Heart right ventricle (tissue), 16 donors: Measurements from ENCODE around the gene DMRT1. TPM values are rescaled to one million over a fixed set of nuclear protein-coding genes. Genes with fewer than 3 reads are reported as not detected.

Source experiments
- ATAC-seq, 8 donors: fragments of 200-7000 bp; cut with Tn5 transposase; one replicate each; pipeline ENCODE4 v1.9.1; 2020; ENCODE audit warnings: mild to moderate bottlenecking in 8 of 8, moderate library complexity in 8 of 8, moderate number of reproducible peaks in 1 of 8
- DNase-seq, 2 donors: peaks; one replicate each; pipeline ENCODE4 v3.0.0-alpha.2; 2020
- H3K27ac ChIP-seq, 10 donors: fragments of 200-600 bp; sonication (generic) in 2 of 10; one replicate each; pipeline versions ENCODE4 v1.5.0 to v1.8.0; 2020 to 2022; ENCODE audit warnings: mild to moderate bottlenecking in 3 of 10
- H3K27me3 ChIP-seq, 7 donors: fragments of 200-600 bp; one replicate each; pipeline ENCODE4 v1.8.0; 2021 to 2022; ENCODE audit warnings: mild to moderate bottlenecking in 2 of 7
- H3K36me3 ChIP-seq, 9 donors: fragments of 200-600 bp; sonication (generic) in 1 of 9; one replicate each; pipeline versions ENCODE4 v1.5.0 to v1.8.0; 2020 to 2022; ENCODE audit warnings: mild to moderate bottlenecking in 2 of 9
- H3K4me1 ChIP-seq, 9 donors: fragments of 200-600 bp; sonication (generic) in 1 of 9; one replicate each; pipeline versions ENCODE4 v1.5.0 to v1.8.0; 2020 to 2022; ENCODE audit warnings: mild to moderate bottlenecking in 4 of 9
- H3K4me3 ChIP-seq, 10 donors: fragments of 200-600 bp; sonication (generic) in 2 of 10; one replicate each; pipeline versions ENCODE4 v1.5.0 to v1.8.0; 2020 to 2022; ENCODE audit warnings: mild to moderate bottlenecking in 7 of 10, moderate library complexity in 2 of 10
- H3K9me3 ChIP-seq, 11 donors: fragments of 200-600 bp in 10 of 11; sonication (generic) in 2 of 11; one replicate each; pipeline versions ENCODE4 v1.5.0 to v1.8.0; 2013 to 2022; ENCODE audit warnings: mild to moderate bottlenecking in 2 of 11, control low read depth in 1 of 11, moderate library complexity in 1 of 11
- WGBS, 2 donors: extraction: QIAGEN DNeasy Blood & Tissue Kit; methylation state at CpG; one replicate each; pipeline ENCODE4 v1.1.7; 2013; ENCODE audit warnings: inconsistent platforms in 1 of 2; 5-methylcytosine and 5-hydroxymethylcytosine counted together
- intact Hi-C, 10 donors: fragments of 100-400 bp; cut with DNase I; formaldehyde crosslinking; loops; one replicate each; pipeline versions ENCODE4 v1.11.1 to v1.14.2; 2022
- polyA plus RNA-seq, 2 donors: library from polyadenylated mRNA; stranded (reverse); fragments of 200-250 nt; gene quantifications; one replicate each; pipeline ENCODE4 v1.2.3, GENCODE V29; 2013
- total RNA-seq, 10 donors: library from RNA; stranded (reverse); fragmentation: NEBNext Ultra II Directional in 3 of 10; extraction: Animal tissue kit (Norgen Biotek cat#: 25700) in 3 of 10; gene quantifications; one replicate each; pipeline versions ENCODE4 v1.2.1 to v1.2.4, GENCODE V29; 2021 to 2023
- TF ChIP-seq, protein P1 (sequence below), 9 donors: fragments of 200-600 bp; sonication (generic) in 2 of 9; IDR thresholded peaks; one replicate each; pipeline versions ENCODE4 v1.5.0 to v1.8.0; 2021 to 2022; ENCODE audit warnings: antibody characterized with exemption in 9 of 9, mild to moderate bottlenecking in 5 of 9, moderate library complexity in 1 of 9
- donor health status: Arrhythmogenic right ventricular cardiomyopathy.
- donor health status: ischemic (EF 13 %, LVEDD 7.1; RV severe dilation, severe dysfunction).
- donor health status: healthy with polysubstance abuse.
- donor health status: DM: no; HTN: yes; CAD: no.
- donor health status: DM: no; HTN: no; CAD: no.
- donor health status: ischemic (EF 25% LVEDD 6.9; RV normal size, moderate dysfunction).
- donor health status: ischemic (EF 25% LVEDD 5.7; RV mildly dilated, moderate dysfunction).
- donor health status: healthy.
- donor health status: DM: yes; HTN: yes; CAD: no.
- donor health status: Ischemic cardiomyopathy.
- donor health status: ischemic (EF 35%, LVEDD 5.7; RV mildly dilated, moderate dysfunction).
- donor health status: nonischemic (EF 11% LVEDD 7.7; RV severe dilation, severe dysfunction).
- donor health status: DM: yes; HTN: yes; CAD: no.
- donor health status: PGD.
- donor health status: ischemic (EF 29% LVEDD 5.4; RV normal size, mild dysfunction).
- donor health status: nonischemic (EF 23%, LVEDD 6.1; RV moderate dilation, normal function).

The DMRT1 gene
- total and polyA plus RNA-seq, 12 donors = not detected

DNA sequence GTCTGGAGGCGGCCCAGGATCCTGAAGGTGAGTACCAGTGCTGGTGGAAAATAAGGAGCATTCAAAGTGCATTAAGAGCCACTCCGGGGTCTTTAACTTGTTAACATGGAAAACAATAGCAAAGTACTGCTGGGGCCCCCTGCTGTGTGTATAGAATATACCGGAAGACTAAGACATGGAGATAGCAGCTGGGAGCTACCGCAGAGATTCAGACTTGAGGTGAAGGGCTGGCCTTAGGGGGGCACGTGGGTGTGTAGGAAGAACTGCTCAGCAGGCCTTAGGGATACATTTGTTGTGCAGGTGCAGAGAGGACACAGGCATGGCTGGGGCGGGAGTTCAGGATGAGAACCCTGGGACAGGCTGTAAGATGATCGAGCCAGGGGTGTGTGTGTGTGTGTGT lies 1.2 kb upstream of the DMRT1 start:
- H3K4me1 ChIP-seq = peaks cover 0 to 22% (median 5%) of the 10 kb centered on the region in 9 donors
- no peaks in the 10 kb centered on the region for H3K36me3 ChIP-seq
- DNase-seq = no peak
- 15 to 18% methylated on average over 7 of the region's 7 CpGs for WGBS, 2 donors
- TF ChIP-seq, protein P1, sequence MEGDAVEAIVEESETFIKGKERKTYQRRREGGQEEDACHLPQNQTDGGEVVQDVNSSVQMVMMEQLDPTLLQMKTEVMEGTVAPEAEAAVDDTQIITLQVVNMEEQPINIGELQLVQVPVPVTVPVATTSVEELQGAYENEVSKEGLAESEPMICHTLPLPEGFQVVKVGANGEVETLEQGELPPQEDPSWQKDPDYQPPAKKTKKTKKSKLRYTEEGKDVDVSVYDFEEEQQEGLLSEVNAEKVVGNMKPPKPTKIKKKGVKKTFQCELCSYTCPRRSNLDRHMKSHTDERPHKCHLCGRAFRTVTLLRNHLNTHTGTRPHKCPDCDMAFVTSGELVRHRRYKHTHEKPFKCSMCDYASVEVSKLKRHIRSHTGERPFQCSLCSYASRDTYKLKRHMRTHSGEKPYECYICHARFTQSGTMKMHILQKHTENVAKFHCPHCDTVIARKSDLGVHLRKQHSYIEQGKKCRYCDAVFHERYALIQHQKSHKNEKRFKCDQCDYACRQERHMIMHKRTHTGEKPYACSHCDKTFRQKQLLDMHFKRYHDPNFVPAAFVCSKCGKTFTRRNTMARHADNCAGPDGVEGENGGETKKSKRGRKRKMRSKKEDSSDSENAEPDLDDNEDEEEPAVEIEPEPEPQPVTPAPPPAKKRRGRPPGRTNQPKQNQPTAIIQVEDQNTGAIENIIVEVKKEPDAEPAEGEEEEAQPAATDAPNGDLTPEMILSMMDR (IDR thresholded peaks at IDR 0.05) = no peak
- no peaks in the 10 kb centered on the region for H3K9me3 ChIP-seq
- intact Hi-C loops = no loop called here
- peaks cover 15 to 85% (median 65%) of the 10 kb centered on the region in 7 donors for H3K27me3 ChIP-seq
- ATAC-seq = no peak
- no peak overlapping the region for H3K4me3 ChIP-seq
- no peak overlapping the region for H3K27ac ChIP-seq

DNA sequence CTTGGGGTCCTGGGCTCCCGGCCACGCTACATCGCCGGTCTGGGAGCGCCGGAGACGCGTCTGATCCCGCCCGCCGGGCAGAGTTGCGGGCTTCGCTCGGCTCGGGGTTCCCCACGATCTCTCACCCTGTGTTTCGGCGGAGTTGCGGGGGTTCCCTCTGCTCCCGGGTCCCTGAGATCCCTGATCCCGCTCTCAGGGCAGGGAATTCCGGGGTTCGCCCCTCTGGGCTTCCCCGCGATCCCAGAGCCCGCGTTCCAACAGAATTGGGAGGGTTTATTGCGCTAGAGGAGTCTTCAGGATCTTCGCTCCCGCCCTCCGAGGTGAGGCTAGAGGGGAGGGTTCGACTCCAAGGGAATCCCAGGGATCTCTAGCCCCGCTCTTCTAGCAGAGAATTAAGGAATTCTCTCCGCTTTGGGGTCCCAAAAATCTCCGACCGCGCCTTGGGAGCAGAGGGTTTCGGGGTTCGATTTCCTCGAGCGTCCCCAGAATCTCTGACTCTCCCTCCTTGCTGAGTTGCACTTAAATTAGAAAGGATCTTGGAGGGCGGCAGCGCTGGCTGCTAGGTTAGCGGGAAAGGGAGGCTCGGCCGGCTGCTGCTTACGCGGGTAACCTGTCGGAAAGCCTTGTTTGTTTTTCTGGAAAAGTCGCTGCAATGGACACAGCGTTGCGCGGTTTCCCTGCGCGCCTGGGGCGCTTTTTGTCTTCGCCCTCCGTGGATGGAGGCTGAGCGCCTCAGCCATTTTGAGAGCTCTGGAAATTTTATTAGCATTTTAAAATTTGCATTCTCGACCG lies 1.3 kb downstream of the DMRT1 start:
- ATAC-seq = no peak
- intact Hi-C loops = no loop called here
- H3K27me3 ChIP-seq = peaks cover 15 to 98% (median 90%) of the 10 kb centered on the region in 7 donors
- H3K4me1 ChIP-seq = peaks cover 0 to 22% (median 5%) of the 10 kb centered on the region in 9 donors
- no peak for DNase-seq
- TF ChIP-seq, protein P1 (IDR thresholded peaks at IDR 0.05) = no peak
- H3K36me3 ChIP-seq = no peaks in the 10 kb centered on the region
- WGBS, 2 donors = 4 to 5% methylated on average over 61 of the region's 61 CpGs
- no peak overlapping the region for H3K4me3 ChIP-seq
- no peak overlapping the region for H3K27ac ChIP-seq
- H3K9me3 ChIP-seq = no peaks in the 10 kb centered on the region

DNA sequence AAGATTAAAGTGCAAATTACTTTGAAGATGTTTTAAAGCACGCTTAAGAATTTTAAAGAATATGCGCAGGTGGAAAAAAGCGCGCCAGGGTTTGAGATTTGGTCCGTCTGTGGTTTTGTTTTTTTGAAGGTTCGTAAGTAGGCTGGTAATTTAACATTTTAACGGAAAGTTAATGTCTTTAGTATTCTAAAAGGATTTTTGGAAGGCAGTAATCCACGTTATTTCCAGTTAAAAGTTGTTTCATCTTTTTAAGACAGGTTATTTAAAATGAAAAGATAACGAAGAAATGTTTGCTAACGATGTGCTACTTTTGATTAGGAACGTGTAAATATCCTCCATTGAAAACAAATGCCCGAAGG lies 1.9 kb downstream of the DMRT1 start:
- Histone ChIP-seq H3K27ac (no peak overlapping the region), H3K4me1 (peaks cover 0 to 22% (median 5%) of the 10 kb centered on the region in 9 donors), H3K9me3 (no peaks in the 10 kb centered on the region), H3K4me3 (no peak overlapping the region), H3K27me3 (peaks cover 15 to 98% (median 94%) of the 10 kb centered on the region in 7 donors), H3K36me3 (no peaks in the 10 kb centered on the region)
- ATAC-seq (no peak), DNase-seq (no peak)
- 10 to 11% methylated on average over 12 of the region's 12 CpGs for WGBS, 2 donors
- intact Hi-C loops = no loop called here
- TF ChIP-seq, protein P1 (IDR thresholded peaks at IDR 0.05) = no peak

DNA sequence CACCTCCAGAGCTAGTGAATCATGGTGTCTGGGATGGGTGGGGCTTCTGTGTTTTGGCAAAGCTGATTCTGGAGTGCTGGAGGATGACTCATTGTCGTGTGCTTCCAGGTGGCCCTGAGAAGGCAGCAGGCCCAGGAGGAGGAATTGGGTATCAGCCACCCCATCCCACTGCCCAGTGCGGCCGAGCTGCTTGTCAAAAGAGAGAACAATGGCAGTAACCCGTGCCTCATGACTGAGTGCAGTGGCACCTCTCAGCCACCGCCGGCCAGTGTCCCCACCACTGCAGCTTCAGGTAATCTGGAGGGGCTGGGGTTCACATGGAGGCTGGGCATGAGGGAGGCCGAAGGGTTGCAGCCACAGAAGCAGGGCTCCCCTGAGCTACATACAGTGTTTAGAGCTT lies 5.4 kb downstream of the DMRT1 start:
- TF ChIP-seq, protein P1 (IDR thresholded peaks at IDR 0.05) = no peak
- no peak overlapping the region for H3K27ac ChIP-seq
- 62% methylated on average over 7 of the region's 7 CpGs for WGBS, 2 donors
- H3K27me3 ChIP-seq = peaks cover 12 to 93% (median 75%) of the 10 kb centered on the region in 7 donors
- H3K36me3 ChIP-seq = no peaks in the 10 kb centered on the region
- H3K9me3 ChIP-seq = no peaks in the 10 kb centered on the region
- no peak for ATAC-seq
- H3K4me1 ChIP-seq = peaks cover 0 to 14% (median 0%) of the 10 kb centered on the region in 9 donors
- intact Hi-C loops = no loop called here
- no peak for DNase-seq
- H3K4me3 ChIP-seq = no peak overlapping the region
